HuH-7.5 (cell line): ENCODE measurements around the gene TTC39A.
"Not testable (repeated sequence)": the region's sequence is repeated elsewhere in the genome, so short reads cannot be mapped to it uniquely, and the experiment has no call there.

Experiments
- DNase-seq: peaks from one replicate; pipeline ENCODE4 v3.0.0; 2011; ENCODE audit warnings: low spot score

Gene TTC39A

GRCh38 chr1:51266181-51266580 lies 64.2 kb downstream of the TTC39A start:
- no peak for DNase-seq

GRCh38 chr1:51265618-51266017 lies 64.7 kb downstream of the TTC39A start:
- DNase-seq = no peak

GRCh38 chr1:51264451-51264850 lies 65.9 kb downstream of the TTC39A start:
- no peak for DNase-seq

GRCh38 chr1:51263147-51263877 lies 67.0 kb downstream of the TTC39A start:
- DNase-seq = no peak

- DNase-seq = no peak
These were observed 75.0 kb downstream of the TTC39A start for GRCh38 chr1:51255331-51255730.

GRCh38 chr1:51253691-51254090 lies 76.7 kb downstream of the TTC39A start:
- DNase-seq = no peak

- DNase-seq = no peak
These were observed 78.0 kb downstream of the TTC39A start for GRCh38 chr1:51252366-51252765.

GRCh38 chr1:51251165-51251564 lies 79.2 kb downstream of the TTC39A start:
- DNase-seq = not testable (repeated sequence)

- not testable (repeated sequence) for DNase-seq
These were observed 79.6 kb downstream of the TTC39A start for GRCh38 chr1:51250729-51251128.

- no peak for DNase-seq
These were observed 80.9 kb downstream of the TTC39A start for GRCh38 chr1:51249445-51249844.

GRCh38 chr1:51247499-51247898 lies 82.9 kb downstream of the TTC39A start:
- DNase-seq = no peak

- no peak for DNase-seq
These were observed 83.3 kb downstream of the TTC39A start for GRCh38 chr1:51247022-51247421.

GRCh38 chr1:51242546-51242945 lies 87.8 kb downstream of the TTC39A start:
- DNase-seq = no peak

- no peak for DNase-seq
These were observed 89.2 kb downstream of the TTC39A start for GRCh38 chr1:51241119-51241518.

- DNase-seq = no peak
These were observed 90.3 kb downstream of the TTC39A start for GRCh38 chr1:51240084-51240483.

GRCh38 chr1:51238034-51238403 lies 92.3 kb downstream of the TTC39A start:
- no peak for DNase-seq

GRCh38 chr1:51237351-51238033 lies 92.9 kb downstream of the TTC39A start:
- DNase-seq = no peak
